SK-N-SH (cell line): Measurements from ENCODE around the gene ZNF462. TPM values are rescaled to one million over a fixed set of nuclear protein-coding genes. Genes with fewer than 3 reads are reported as not detected.

Experiments
- CTCF ChIA-PET: fragments of 300-600, 350-600 bp; formaldehyde crosslinking; extraction: SDS; loops from one replicate; lab custom pipeline; 2021; lab: Yijun Ruan, JAX
- POLR2A ChIA-PET: fragments of 350-600 bp; sonication (Branson Sonifier 250); formaldehyde crosslinking; extraction: SDS; loops from one replicate; lab custom pipeline; 2020; ENCODE audit warnings: antibody characterized with exemption, inconsistent platforms; lab: Yijun Ruan, JAX
- DNase-seq: peaks from one replicate; pipeline ENCODE4 v3.0.0; 2012
- H2AFZ ChIP-seq: fragments of 200-600 bp; sonication (generic); 2 replicates; pipeline ENCODE4 v1.8.1; 2016; ENCODE audit warnings: antibody characterized with exemption, mild to moderate bottlenecking, low read depth
- H3F3A ChIP-seq: fragments of 200-600 bp; sonication (generic); replicated peaks from 2 replicates; pipeline ENCODE3; 2016; ENCODE audit warnings: antibody characterized with exemption, mild to moderate bottlenecking; ENCODE audit not compliant: insufficient read depth
- H3K27ac ChIP-seq, 2 experiments: fragments of 200-500 bp in 1 of 2; fragments of 200-600 bp in 1 of 2; sonication (Bioruptor generic) in 1 of 2; sonication (generic), shearing (Covaris generic) in 1 of 2; 2 replicates each; pipeline versions ENCODE4 v1.5.1 to v1.6.1; 2014 to 2016; ENCODE audit warnings: low read depth in 2 of 2, inconsistent platforms in 1 of 2, low read length in 1 of 2, mild to moderate bottlenecking in 1 of 2, mixed read lengths in 1 of 2
- H3K27me3 ChIP-seq: fragments of 200-600 bp; sonication (generic), shearing (Covaris generic); 2 replicates; pipeline ENCODE4 v1.6.1; 2016; ENCODE audit warnings: mixed run types; ENCODE audit not compliant: insufficient read depth
- H3K36me3 ChIP-seq, 2 experiments: fragments of 200-500 bp in 1 of 2; fragments of 200-600 bp in 1 of 2; sonication (Bioruptor generic) in 1 of 2; sonication (generic) in 1 of 2; replicated peaks in 1 of 2; 2 replicates each; pipeline versions ENCODE3 to v1.5.1; 2014 to 2016; ENCODE audit warnings: low read length in 1 of 2, mild to moderate bottlenecking in 1 of 2; ENCODE audit not compliant: insufficient read depth in 2 of 2, control insufficient read depth in 1 of 2
- H3K4me1 ChIP-seq, 2 experiments: fragments of 200-500 bp in 1 of 2; fragments of 200-600 bp in 1 of 2; sonication (Bioruptor generic) in 1 of 2; sonication (generic), shearing (Covaris generic) in 1 of 2; 2 replicates each; pipeline versions ENCODE4 v1.5.1 to v1.6.1; 2014 to 2016; ENCODE audit warnings: low read depth in 1 of 2, low read length in 1 of 2, mixed run types in 1 of 2; ENCODE audit not compliant: insufficient read depth in 2 of 2, control insufficient read depth in 1 of 2
- H3K4me2 ChIP-seq: fragments of 200-600 bp; sonication (generic), shearing (Covaris generic); 2 replicates; pipeline ENCODE4 v1.6.1; 2017; ENCODE audit warnings: mixed run types
- H3K4me3 ChIP-seq, 2 experiments: fragments of 200-500 bp in 1 of 2; fragments of 200-600 bp in 1 of 2; sonication (Bioruptor generic) in 1 of 2; sonication (generic), shearing (Covaris generic) in 1 of 2; 2 replicates each; pipeline versions ENCODE4 v1.5.1 to v1.8.1; 2014 to 2016; ENCODE audit warnings: low read depth in 2 of 2, inconsistent platforms in 1 of 2, low read length in 1 of 2, mild to moderate bottlenecking in 1 of 2, mixed read lengths in 1 of 2, moderate library complexity in 1 of 2
- H3K79me2 ChIP-seq: fragments of 200-600 bp; sonication (generic); 2 replicates; pipeline ENCODE4 v1.8.1; 2017; ENCODE audit warnings: mild to moderate bottlenecking; ENCODE audit not compliant: insufficient read depth
- H3K9ac ChIP-seq: fragments of 200-600 bp; sonication (generic); 2 replicates; pipeline ENCODE4 v1.6.1; 2017; ENCODE audit warnings: mixed run types
- H3K9me2 ChIP-seq: fragments of 200-600 bp; sonication (generic); 2 replicates; pipeline ENCODE4 v1.6.1; 2017; ENCODE audit warnings: mixed run types
- H3K9me3 ChIP-seq: fragments of 200-600 bp; sonication (generic); 2 replicates; pipeline ENCODE4 v1.6.1; 2017; ENCODE audit warnings: mixed run types, mild to moderate bottlenecking, moderate library complexity
- H4K20me1 ChIP-seq: fragments of 200-600 bp; sonication (generic); 2 replicates; pipeline ENCODE4 v1.6.1; 2017; ENCODE audit warnings: mild to moderate bottlenecking, mixed run types; ENCODE audit not compliant: insufficient read depth
- CHD2 ChIP-seq: fragments of 150-350 bp; IDR thresholded peaks from 2 replicates; pipeline ENCODE4 v1.6.1; 2018; ENCODE audit warnings: low read length; ENCODE audit not compliant: partially characterized antibody
- EP300 ChIP-seq, 2 experiments: IDR thresholded peaks; 2 replicates each; pipeline versions ENCODE4 v1.4.0 to v1.6.1; 2012; ENCODE audit warnings: borderline replicate concordance in 1 of 2, low read depth in 1 of 2, low read length in 1 of 2
- FOXM1 ChIP-seq: IDR thresholded peaks from 2 replicates; pipeline ENCODE4 v1.4.0; 2012; ENCODE audit warnings: low read depth, mild to moderate bottlenecking
- JUND ChIP-seq: IDR thresholded peaks from 2 replicates; pipeline ENCODE4 v1.4.0; 2012
- MEF2A ChIP-seq: IDR thresholded peaks from 2 replicates; pipeline ENCODE4 v1.4.0; 2012; ENCODE audit warnings: low read depth, borderline replicate concordance
- MXI1 ChIP-seq: IDR thresholded peaks from 2 replicates; pipeline ENCODE4 v1.6.1; 2012; ENCODE audit warnings: mild to moderate bottlenecking, low read depth, low read length, improper control_type of control experiment
- NRF1 ChIP-seq: IDR thresholded peaks from 2 replicates; pipeline ENCODE4 v1.6.1; 2012; ENCODE audit warnings: low read depth, mild to moderate bottlenecking, low read length
- PBX3 ChIP-seq: IDR thresholded peaks from 2 replicates; pipeline ENCODE4; 2012
- RAD21 ChIP-seq: IDR thresholded peaks from 2 replicates; pipeline ENCODE4 v1.6.1; 2012; ENCODE audit warnings: mild to moderate bottlenecking, low read length
- RCOR1 ChIP-seq: fragments of 150-350 bp; IDR thresholded peaks from 2 replicates; pipeline ENCODE4 v1.6.1; 2017; ENCODE audit warnings: antibody characterized with exemption, low read length
- RFX5 ChIP-seq: IDR thresholded peaks from 2 replicates; pipeline ENCODE4 v1.6.1; 2012; ENCODE audit warnings: mild to moderate bottlenecking, improper control_type of control experiment, low read length
- RXRA ChIP-seq: IDR thresholded peaks from 2 replicates; pipeline ENCODE4 v1.4.0; 2012; ENCODE audit warnings: low read depth, mild to moderate bottlenecking, borderline replicate concordance
- SIN3A ChIP-seq: IDR thresholded peaks from 2 replicates; pipeline ENCODE4 v1.6.1; 2012; ENCODE audit warnings: low read depth, mild to moderate bottlenecking, low read length, moderate library complexity, borderline replicate concordance
- SMC3 ChIP-seq: IDR thresholded peaks from 2 replicates; pipeline ENCODE4 v1.6.1; 2012; ENCODE audit warnings: low read depth, low read length, improper control_type of control experiment
- TAF1 ChIP-seq: IDR thresholded peaks from 2 replicates; pipeline ENCODE4 v1.6.1; 2012; ENCODE audit warnings: low read depth, mild to moderate bottlenecking, low read length, moderate library complexity, borderline replicate concordance
- TCF12 ChIP-seq: IDR thresholded peaks from 2 replicates; pipeline ENCODE4 v1.4.0; 2012
- TEAD4 ChIP-seq: IDR thresholded peaks from 2 replicates; pipeline ENCODE4 v1.4.0; 2012; ENCODE audit warnings: mild to moderate bottlenecking, borderline replicate concordance; ENCODE audit not compliant: insufficient read depth
- USF2 ChIP-seq: fragments of 150-350 bp; IDR thresholded peaks from 2 replicates; pipeline ENCODE4 v1.6.1; 2017; ENCODE audit warnings: antibody characterized with exemption, low read length, low read depth, borderline replicate concordance
- YY1 ChIP-seq: IDR thresholded peaks from 2 replicates; pipeline ENCODE4 v1.4.0; 2012; ENCODE audit warnings: low read depth, mild to moderate bottlenecking
- ZBTB33 ChIP-seq: IDR thresholded peaks from 2 replicates; pipeline ENCODE4 v1.4.0; 2012; ENCODE audit warnings: low read depth, borderline replicate concordance
- WGBS: methylation state at CpG from one replicate; pipeline ENCODE4 v1.1.6; 2017; ENCODE audit warnings: low lambda C conversion rate; 5-methylcytosine and 5-hydroxymethylcytosine counted together
- polyA plus RNA-seq, 3 experiments: library from polyadenylated mRNA; depleted of rRNA; stranded (reverse); fragments of >200 nt; gene quantifications; 2 replicates each; pipeline ENCODE4 v1.2.3, GENCODE V29; 2012
- TF ChIP-seq, protein P1 (sequence below): IDR thresholded peaks from 2 replicates; pipeline ENCODE4 v1.4.0; 2012; ENCODE audit warnings: low read depth, borderline replicate concordance
- TF ChIP-seq, protein P2 (sequence below): fragments of 150-350 bp; IDR thresholded peaks from 2 replicates; pipeline ENCODE4 v1.6.1; 2016; ENCODE audit warnings: mild to moderate bottlenecking, low read depth, low read length

Gene ZNF462
- polyA plus RNA-seq, 1 of the 3 experiments (the other 2 are of a cell fraction), result 5.2 TPM

DNA sequence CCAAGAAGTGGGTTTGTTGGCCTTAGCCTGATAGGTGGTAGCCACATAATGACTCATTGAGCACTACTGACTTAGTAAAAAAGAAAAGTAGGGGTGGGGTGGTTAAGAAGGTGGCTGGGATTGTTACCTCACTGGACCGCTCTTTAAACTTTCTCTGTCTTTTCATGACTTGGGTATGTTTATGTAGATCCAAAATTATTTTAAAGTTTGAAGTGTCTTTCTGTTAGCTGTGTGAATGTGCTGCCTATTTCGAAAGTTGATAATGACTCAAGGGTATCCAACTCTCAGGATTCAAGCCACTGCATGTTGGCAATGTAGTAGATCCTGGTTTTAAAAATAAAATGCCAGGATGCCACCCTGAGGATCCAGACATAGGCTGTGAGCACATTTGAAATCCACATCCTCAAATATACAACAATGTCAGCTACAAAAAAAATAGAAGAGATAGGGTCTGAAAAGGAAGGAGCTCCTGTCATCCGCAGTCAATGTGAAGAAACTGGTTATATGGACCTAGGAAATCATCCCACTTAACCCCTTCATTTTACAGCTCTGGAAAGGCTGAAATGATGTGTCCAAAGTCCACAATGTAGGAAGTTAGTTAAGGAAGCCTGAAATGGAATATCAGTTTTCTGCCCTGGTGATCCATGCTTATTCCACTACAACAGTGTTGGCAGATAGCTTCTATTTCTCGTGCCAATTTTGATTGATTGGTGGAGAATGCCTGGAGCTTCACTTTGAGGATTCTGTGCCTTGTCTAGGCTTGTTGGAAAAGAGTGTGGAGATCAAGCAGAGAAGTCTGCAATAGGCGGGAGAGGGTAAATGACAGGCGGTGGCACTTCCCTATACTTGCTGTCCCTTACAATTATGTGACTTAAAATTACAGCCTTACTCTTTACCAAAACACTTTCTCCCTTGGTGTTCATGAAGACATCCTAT, 23.4 kb downstream of the ZNF462 start:
- no peak overlapping the region for H3K4me3 ChIP-seq
- peaks cover 2% of the 10 kb centered on the region for H3F3A ChIP-seq
- H3K9me3 ChIP-seq, result no peaks in the 10 kb centered on the region
- CTCF ChIA-PET, result interaction anchor here (0.9 to 1.2 kb wide), 2 partner anchors 9 to 22 kb away, joined by 3 read pairs; no protein-coding TSS in a partner anchor
- no peaks in the 10 kb centered on the region for H3K27me3 ChIP-seq
- H3K4me2 ChIP-seq, result no peak overlapping the region
- POLR2A ChIA-PET, result no interaction called here
- H3K4me1 ChIP-seq, result peaks cover 5 to 6% of the 10 kb centered on the region in 2 experiments; a peak in 3 of 4 replicates
- TF ChIP-seq RCOR1 (no peak), FOXM1 (no peak)
- H3K9me2 ChIP-seq, result no peaks in the 10 kb centered on the region
- no peaks in the 10 kb centered on the region for H4K20me1 ChIP-seq
- WGBS, result 95% methylated on average over 6 of the region's 6 CpGs
- no peaks in the 10 kb centered on the region for H3K36me3 ChIP-seq
- peaks cover 70% of the 10 kb centered on the region for H3K79me2 ChIP-seq
- H3K9ac ChIP-seq, result no peak overlapping the region
- no peak for DNase-seq
- H3K27ac ChIP-seq, result peak overlapping the region in 1 of 2 experiments; percentile 35; a peak in 1 of 4 replicates
- H2AFZ ChIP-seq, result no peak overlapping the region

DNA sequence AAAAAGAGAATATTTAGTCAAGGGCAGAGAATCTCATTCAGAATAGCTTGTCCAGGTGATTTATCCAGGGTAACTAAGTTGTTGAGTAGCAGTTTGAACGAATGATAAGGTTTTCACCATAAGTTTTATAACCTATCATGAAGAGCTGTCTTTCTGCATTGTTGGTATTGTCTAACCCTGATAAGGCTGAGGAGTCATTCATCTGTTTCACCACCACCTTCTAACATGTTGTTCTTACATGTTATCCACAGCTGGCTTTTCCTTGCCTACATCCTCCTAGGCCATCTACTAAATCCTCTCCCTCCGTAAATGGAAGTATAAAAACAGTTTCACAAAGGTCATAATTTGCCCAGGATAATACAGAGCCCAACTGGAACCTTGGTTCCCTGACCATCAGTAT, 24.1 kb downstream of the ZNF462 start:
- Histone ChIP-seq H3F3A (peaks cover 7% of the 10 kb centered on the region), H3K4me1 (peaks cover 5 to 13% of the 10 kb centered on the region in 2 experiments), H3K79me2 (peaks cover 68% of the 10 kb centered on the region), H2AFZ (no peak overlapping the region), H3K4me2 (no peak overlapping the region), H3K9me2 (no peaks in the 10 kb centered on the region), H3K27me3 (no peaks in the 10 kb centered on the region), H3K27ac (no peak overlapping the region), H3K9me3 (no peaks in the 10 kb centered on the region), H3K36me3 (no peaks in the 10 kb centered on the region), H3K4me3 (no peak overlapping the region), H3K9ac (no peak overlapping the region), H4K20me1 (no peaks in the 10 kb centered on the region)
- POLR2A ChIA-PET, result no interaction called here
- no peak for TF ChIP-seq SIN3A
- no peak for TF ChIP-seq TAF1
- TF ChIP-seq ZBTB33, result no peak
- TF ChIP-seq, protein P1, sequence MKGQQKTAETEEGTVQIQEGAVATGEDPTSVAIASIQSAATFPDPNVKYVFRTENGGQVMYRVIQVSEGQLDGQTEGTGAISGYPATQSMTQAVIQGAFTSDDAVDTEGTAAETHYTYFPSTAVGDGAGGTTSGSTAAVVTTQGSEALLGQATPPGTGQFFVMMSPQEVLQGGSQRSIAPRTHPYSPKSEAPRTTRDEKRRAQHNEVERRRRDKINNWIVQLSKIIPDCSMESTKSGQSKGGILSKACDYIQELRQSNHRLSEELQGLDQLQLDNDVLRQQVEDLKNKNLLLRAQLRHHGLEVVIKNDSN, result no peak
- no peak for TF ChIP-seq MXI1
- no peak for TF ChIP-seq TEAD4
- TF ChIP-seq RAD21, result no peak
- no peak for TF ChIP-seq YY1
- TF ChIP-seq USF2, result no peak
- no peak for TF ChIP-seq PBX3
- TF ChIP-seq TCF12, result no peak
- no peak for TF ChIP-seq RFX5
- TF ChIP-seq, protein P2, sequence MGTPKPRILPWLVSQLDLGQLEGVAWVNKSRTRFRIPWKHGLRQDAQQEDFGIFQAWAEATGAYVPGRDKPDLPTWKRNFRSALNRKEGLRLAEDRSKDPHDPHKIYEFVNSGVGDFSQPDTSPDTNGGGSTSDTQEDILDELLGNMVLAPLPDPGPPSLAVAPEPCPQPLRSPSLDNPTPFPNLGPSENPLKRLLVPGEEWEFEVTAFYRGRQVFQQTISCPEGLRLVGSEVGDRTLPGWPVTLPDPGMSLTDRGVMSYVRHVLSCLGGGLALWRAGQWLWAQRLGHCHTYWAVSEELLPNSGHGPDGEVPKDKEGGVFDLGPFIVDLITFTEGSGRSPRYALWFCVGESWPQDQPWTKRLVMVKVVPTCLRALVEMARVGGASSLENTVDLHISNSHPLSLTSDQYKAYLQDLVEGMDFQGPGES, result no peak
- no peak for TF ChIP-seq NRF1
- TF ChIP-seq RXRA, result no peak
- TF ChIP-seq CHD2, result no peak
- TF ChIP-seq JUND, result no peak
- TF ChIP-seq MEF2A, result no peak
- no peak for TF ChIP-seq SMC3
- TF ChIP-seq EP300 (IDR thresholded peaks at IDR 0.05; ENCODE audit: borderline replicate concordance in 1 of 2, low read depth in 1 of 2, low read length in 1 of 2), result no peak
- 92% methylated on average over 2 of the region's 2 CpGs for WGBS
- no peak for DNase-seq
- CTCF ChIA-PET, result interaction anchor here (1.2 kb wide), 1 partner anchor 9 kb away, joined by 3 read pairs; no protein-coding TSS in a partner anchor
